Endothelial cell of umbilical vein (primary cell): ENCODE data around the gene ANO9. TPM values are rescaled to one million over a fixed set of nuclear protein-coding genes. Genes with fewer than 3 reads are reported as not detected.

Source experiments
- BruUV-seq: library from RNA; stranded (reverse); fragments of 400-500 nt; replicated peaks from 2 replicates; lab custom pipeline; 2021; lab: Mats Ljungman, UMichigan
- CTCF ChIA-PET: fragments of 300-600, 350-600 bp; sonication (Branson Sonifier 250); formaldehyde crosslinking; loops from one replicate; lab custom pipeline; 2021; ENCODE audit warnings: antibody characterized with exemption, inconsistent platforms; lab: Charles Lee
- POLR2A ChIA-PET: fragments of 300-600, 350-600 bp; sonication (Branson Sonifier 250); formaldehyde crosslinking; loops from one replicate; lab custom pipeline; 2021; ENCODE audit warnings: antibody characterized with exemption, inconsistent platforms; lab: Charles Lee
- DNase-seq: peaks from one replicate; pipeline ENCODE4 v3.0.0-alpha.2; 2011; ENCODE audit warnings: low read depth, low spot score
- FAIRE-seq: peaks from 2 replicates; lab custom pipeline; 2011; peaks lifted over from hg19 to GRCh38; lab: Jason Lieb, UNC
- H2AFZ ChIP-seq: 2 replicates; pipeline ENCODE4 v1.6.0; 2012; ENCODE audit warnings: low read depth, low read length, control low read depth, inconsistent platforms
- H3K27ac ChIP-seq: 2 replicates; pipeline ENCODE4 v1.5.1; 2011; ENCODE audit warnings: low read depth, mild to moderate bottlenecking, control low read depth, low read length, moderate library complexity; ENCODE audit not compliant: insufficient read depth
- H3K27me3 ChIP-seq, 2 experiments: 2 replicates each; pipeline versions ENCODE4 v1.6.0 to v1.6.1; 2011; ENCODE audit warnings: low read length in 2 of 2, mixed read lengths in 1 of 2; ENCODE audit not compliant: control insufficient read depth in 2 of 2, insufficient read depth in 2 of 2
- H3K36me3 ChIP-seq, 2 experiments: 2 replicates in 1 of 2; 3 replicates in 1 of 2; pipeline ENCODE4 v1.5.1; 2011; ENCODE audit warnings: low read length in 2 of 2, mild to moderate bottlenecking in 1 of 2, moderate library complexity in 1 of 2; ENCODE audit not compliant: control insufficient read depth in 2 of 2, insufficient read depth in 2 of 2; ENCODE audit errors: extremely low read depth in 1 of 2
- H3K4me1 ChIP-seq: 3 replicates; pipeline ENCODE4 v1.5.1; 2011; ENCODE audit warnings: mild to moderate bottlenecking, low read length; ENCODE audit not compliant: control insufficient read depth, insufficient read depth; ENCODE audit errors: extremely low read depth
- H3K4me2 ChIP-seq: 2 replicates; pipeline ENCODE4 v1.6.1; 2011; ENCODE audit warnings: low read length, control low read depth, mixed read lengths; ENCODE audit not compliant: insufficient read depth
- H3K4me3 ChIP-seq, 3 experiments: fragments of 200-600 bp in 1 of 3; sonication (generic), shearing (Covaris generic) in 1 of 3; replicated peaks in 1 of 3; 2 replicates each; pipeline ENCODE4 v1.5.1; 2011 to 2016; ENCODE audit warnings: control low read depth in 3 of 3, low read length in 3 of 3, mild to moderate bottlenecking in 2 of 3, inconsistent platforms in 1 of 3, low read depth in 1 of 3, moderate library complexity in 1 of 3; ENCODE audit not compliant: insufficient read depth in 1 of 3
- H3K79me2 ChIP-seq: 2 replicates; pipeline ENCODE4 v1.6.0; 2012; ENCODE audit warnings: low read length, inconsistent platforms; ENCODE audit not compliant: control insufficient read depth, insufficient read depth
- H3K9ac ChIP-seq: replicated peaks from 2 replicates; pipeline ENCODE3; 2011; ENCODE audit warnings: low read length, control low read depth; ENCODE audit not compliant: insufficient read depth; ENCODE audit errors: extremely low read depth
- H3K9me1 ChIP-seq: replicated peaks from 3 replicates; pipeline ENCODE4 v1.6.0; 2011; ENCODE audit warnings: mild to moderate bottlenecking, low read length; ENCODE audit not compliant: control insufficient read depth, insufficient read depth; ENCODE audit errors: extremely low read depth
- H3K9me3 ChIP-seq: replicated peaks from 2 replicates; pipeline ENCODE4 v1.5.1; 2012; ENCODE audit warnings: low read length, inconsistent platforms; ENCODE audit not compliant: control insufficient read depth, insufficient read depth
- H4K20me1 ChIP-seq: replicated peaks from 2 replicates; pipeline ENCODE3; 2011; ENCODE audit warnings: mild to moderate bottlenecking, low read length; ENCODE audit not compliant: control insufficient read depth, insufficient read depth; ENCODE audit errors: extremely low read depth
- CTCF ChIP-seq, 2 donors: IDR thresholded peaks; 1 replicate in 1 of 2; 2 replicates in 1 of 2; pipeline ENCODE4 v1.5.1; 2011; ENCODE audit warnings: low read length in 2 of 2, mild to moderate bottlenecking in 2 of 2, moderate library complexity in 2 of 2, control low read depth in 1 of 2, inconsistent platforms in 1 of 2, low read depth in 1 of 2; ENCODE audit not compliant: insufficient read depth in 1 of 2; ENCODE audit errors: extremely low read depth in 1 of 2
- EZH2 ChIP-seq: IDR thresholded peaks from 2 replicates; pipeline ENCODE4 v1.6.1; 2012; ENCODE audit warnings: borderline replicate concordance, low read depth, mild to moderate bottlenecking, moderate library complexity, low read length, inconsistent platforms; ENCODE audit not compliant: severe bottlenecking
- FOS ChIP-seq: IDR thresholded peaks from 2 replicates; pipeline ENCODE4 v1.6.1; 2011; ENCODE audit warnings: mild to moderate bottlenecking, low read length, moderate library complexity, borderline replicate concordance; ENCODE audit not compliant: insufficient read depth
- GATA2 ChIP-seq: IDR thresholded peaks from 2 replicates; pipeline ENCODE4 v1.7.0; 2011; ENCODE audit warnings: low read depth, mild to moderate bottlenecking, moderate library complexity, mixed read lengths, low read length; ENCODE audit not compliant: insufficient read length, insufficient read depth
- JUN ChIP-seq: IDR thresholded peaks from 2 replicates; pipeline ENCODE4 v1.6.1; 2011; ENCODE audit warnings: borderline replicate concordance, low read depth; ENCODE audit not compliant: insufficient read length, insufficient read depth
- MAX ChIP-seq: IDR thresholded peaks from 2 replicates; pipeline ENCODE4 v1.6.1; 2011; ENCODE audit not compliant: insufficient read depth, insufficient read length
- MYC ChIP-seq: IDR thresholded peaks from one replicate; pipeline ENCODE4 v1.6.1; 2011; ENCODE audit warnings: mild to moderate bottlenecking, low read depth, low read length
- POLR2A ChIP-seq: IDR thresholded peaks from 2 replicates; pipeline ENCODE4 v1.6.1; 2012; ENCODE audit warnings: low read depth, mild to moderate bottlenecking, control low read depth, low read length
- POLR2AphosphoS5 ChIP-seq: IDR thresholded peaks from 2 replicates; pipeline ENCODE4 v1.6.1; 2012; ENCODE audit warnings: low read depth, mild to moderate bottlenecking, control low read depth, low read length, moderate library complexity; ENCODE audit not compliant: insufficient read depth
- dilution Hi-C: fragments of 300-500 bp; cut with MboI; formaldehyde crosslinking; loops from one replicate; pipeline ENCODE4 v1.15.0; 2019; ENCODE audit warnings: low sequenced_read_pairs; ENCODE audit not compliant: extremely low pct_ligation_motif_present
- intact Hi-C: fragments of 100-400 bp; cut with micrococcal nuclease; formaldehyde crosslinking; loops from one replicate; pipeline ENCODE4 v1.10.0; 2022
- polyA plus RNA-seq, 4 experiments: library from polyadenylated mRNA; depleted of rRNA in 3 of 4; stranded (reverse) in 3 of 4; unstranded in 1 of 4; fragments of >200 nt; gene quantifications; 2 replicates each; pipeline versions ENCODE4 v1.2.1 to v1.2.3, GENCODE V29; 2011 to 2012; ENCODE audit warnings: missing spikeins in 1 of 4
- total RNA-seq: library from RNA; stranded (reverse); gene quantifications from 2 replicates; pipeline ENCODE4 v1.2.3, GENCODE V29; 2021

ANO9 gene
- total and polyA plus RNA-seq, 2 donors (not counting 3 experiments of a cell fraction or from before 2014, with no cell fraction given) = 0.23 TPM; not detected in 1

- dilution Hi-C loops (no loop called here), intact Hi-C loops (no loop called here)
- Histone ChIP-seq H3K4me2 (no peak overlapping the region), H3K79me2 (no peaks in the 10 kb centered on the region), H2AFZ (no peak overlapping the region), H3K9me1 (no peaks in the 10 kb centered on the region), H4K20me1 (no peaks in the 10 kb centered on the region), H3K27ac (no peak overlapping the region), H3K4me1 (no peaks in the 10 kb centered on the region), H3K4me3 (peak overlapping the region in 1 of 3 experiments; percentile 14), H3K27me3 (peaks cover 17 to 20% of the 10 kb centered on the region in 2 experiments), H3K9me3 (no peaks in the 10 kb centered on the region), H3K9ac (no peak overlapping the region), H3K36me3 (no peaks in the 10 kb centered on the region)
- TF ChIP-seq EZH2 = peak; percentile 88
- TF ChIP-seq POLR2AphosphoS5 = no peak
- POLR2A ChIA-PET = no interaction called here
- DNase-seq (peak; percentile 14), FAIRE-seq (no peak)
- CTCF ChIA-PET = interaction anchor here (1.0 to 2.1 kb wide), 6 partner anchors 18 to 118 kb away, joined by 3 to 6 read pairs (median 3); no protein-coding TSS in a partner anchor
- BruUV-seq = no TSS peak
Observed at GRCh38 chr11:368414-369335, 73.1 kb downstream of the ANO9 start.

GRCh38 chr11:367956-368413 lies 73.8 kb downstream of the ANO9 start:
- ChIA-PET POLR2A (no interaction called here), CTCF (interaction anchor here (1.0 to 2.1 kb wide), 6 partner anchors 19 to 117 kb away, joined by 3 to 6 read pairs (median 3); no protein-coding TSS in a partner anchor)
- Histone ChIP-seq H3K9me3 (no peaks in the 10 kb centered on the region), H3K9ac (no peak overlapping the region), H3K9me1 (no peaks in the 10 kb centered on the region), H3K27ac (no peak overlapping the region), H3K4me3 (no peak overlapping the region), H3K79me2 (no peaks in the 10 kb centered on the region), H4K20me1 (no peaks in the 10 kb centered on the region), H3K36me3 (no peaks in the 10 kb centered on the region), H2AFZ (no peak overlapping the region), H3K4me2 (no peak overlapping the region), H3K27me3 (peaks cover 17 to 20% of the 10 kb centered on the region in 2 experiments), H3K4me1 (no peaks in the 10 kb centered on the region)
- intact Hi-C loops = no loop called here
- dilution Hi-C loops = no loop called here
- DNase-seq (no peak), FAIRE-seq (no peak)
- no TSS peak for BruUV-seq
- no peak for TF ChIP-seq MYC
- no peak for TF ChIP-seq POLR2AphosphoS5
- TF ChIP-seq CTCF (IDR thresholded peaks at IDR 0.05; ENCODE audit: extremely low read depth in 1 of 2, insufficient read depth in 1 of 2, low read depth in 1 of 2, low read length in 2 of 2) = no peak
- TF ChIP-seq FOS = no peak
- no peak for TF ChIP-seq GATA2
- TF ChIP-seq POLR2A = no peak
- no peak for TF ChIP-seq EZH2
- no peak for TF ChIP-seq JUN
- TF ChIP-seq MAX = no peak
